NT2/D1 (cell line): ENCODE results near the gene PCDHGB7.
"Not testable (repeated sequence)": the region's sequence is repeated elsewhere in the genome, so short reads cannot be mapped to it uniquely, and the experiment has no call there.

ENCODE experiments used
- SUZ12 ChIP-seq: IDR thresholded peaks from 2 replicates; pipeline ENCODE4 v1.6.1; 2011; ENCODE audit not compliant: insufficient read length, insufficient read depth; ENCODE audit errors: extremely low read depth
- YY1 ChIP-seq: IDR thresholded peaks from 2 replicates; pipeline ENCODE4 v1.6.1; 2011; ENCODE audit not compliant: insufficient read length, insufficient read depth
- ZNF274 ChIP-seq: IDR thresholded peaks from 2 replicates; pipeline ENCODE4 v1.6.1; 2011; ENCODE audit warnings: mild to moderate bottlenecking, low read depth, low read length

DNA sequence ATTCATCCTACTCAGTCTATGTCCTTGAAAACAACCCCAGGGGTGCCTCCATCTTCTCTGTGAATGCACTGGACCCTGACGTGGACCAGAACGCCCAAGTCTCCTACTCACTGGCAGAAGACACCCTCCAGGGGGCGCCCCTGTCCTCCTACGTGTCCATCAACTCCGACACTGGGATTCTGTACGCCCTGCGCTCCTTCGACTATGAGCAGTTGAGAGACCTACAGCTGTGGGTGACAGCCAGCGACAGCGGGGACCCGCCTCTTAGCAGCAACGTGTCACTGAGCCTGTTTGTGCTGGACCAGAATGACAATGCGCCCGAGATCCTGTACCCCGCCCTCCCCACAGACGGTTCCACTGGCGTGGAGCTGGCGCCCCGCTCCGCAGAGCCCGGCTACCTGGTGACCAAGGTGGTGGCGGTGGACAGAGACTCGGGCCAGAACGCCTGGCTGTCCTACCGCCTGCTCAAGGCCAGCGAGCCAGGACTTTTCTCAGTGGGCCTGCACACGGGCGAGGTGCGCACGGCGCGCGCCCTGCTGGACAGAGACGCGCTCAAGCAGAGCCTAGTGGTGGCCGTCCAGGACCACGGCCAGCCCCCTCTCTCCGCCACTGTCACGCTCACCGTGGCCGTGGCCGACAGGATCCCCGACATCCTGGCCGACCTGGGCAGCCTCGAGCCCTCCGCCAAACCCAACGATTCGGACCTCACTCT lies 41.9 kb upstream of the PCDHGB7 start:
- TF ChIP-seq YY1, SUZ12, ZNF274: not testable (repeated sequence)
